GM12874 (cell line): ENCODE results near the gene SPRED1.

Experiments
- TF ChIP-seq, protein P1 (sequence below): IDR thresholded peaks from 2 replicates; pipeline ENCODE4 v1.5.1; 2011; ENCODE audit warnings: low read depth, mild to moderate bottlenecking, control low read depth, low read length, moderate library complexity; ENCODE audit not compliant: insufficient read depth

Gene SPRED1

DNA sequence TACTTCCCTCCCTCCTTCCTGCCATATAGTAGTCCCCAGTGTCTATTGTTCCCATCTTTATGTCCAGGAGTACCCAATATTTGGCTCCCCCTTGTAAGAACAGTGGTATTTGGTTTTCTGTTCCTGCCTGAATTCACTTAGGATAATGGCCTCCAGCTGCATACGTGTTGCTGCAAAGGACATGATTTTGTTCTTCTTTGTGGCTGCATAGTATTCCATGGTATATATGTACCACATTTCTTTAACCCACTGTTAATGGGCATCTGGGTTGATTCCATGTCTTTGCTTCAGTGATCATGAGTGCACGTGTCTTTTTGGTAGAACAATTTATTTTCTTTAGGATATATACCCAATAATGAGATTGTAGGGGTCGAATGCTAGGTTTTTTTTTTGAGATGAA is 19.3 kb downstream of the SPRED1 start:
- TF ChIP-seq, protein P1, sequence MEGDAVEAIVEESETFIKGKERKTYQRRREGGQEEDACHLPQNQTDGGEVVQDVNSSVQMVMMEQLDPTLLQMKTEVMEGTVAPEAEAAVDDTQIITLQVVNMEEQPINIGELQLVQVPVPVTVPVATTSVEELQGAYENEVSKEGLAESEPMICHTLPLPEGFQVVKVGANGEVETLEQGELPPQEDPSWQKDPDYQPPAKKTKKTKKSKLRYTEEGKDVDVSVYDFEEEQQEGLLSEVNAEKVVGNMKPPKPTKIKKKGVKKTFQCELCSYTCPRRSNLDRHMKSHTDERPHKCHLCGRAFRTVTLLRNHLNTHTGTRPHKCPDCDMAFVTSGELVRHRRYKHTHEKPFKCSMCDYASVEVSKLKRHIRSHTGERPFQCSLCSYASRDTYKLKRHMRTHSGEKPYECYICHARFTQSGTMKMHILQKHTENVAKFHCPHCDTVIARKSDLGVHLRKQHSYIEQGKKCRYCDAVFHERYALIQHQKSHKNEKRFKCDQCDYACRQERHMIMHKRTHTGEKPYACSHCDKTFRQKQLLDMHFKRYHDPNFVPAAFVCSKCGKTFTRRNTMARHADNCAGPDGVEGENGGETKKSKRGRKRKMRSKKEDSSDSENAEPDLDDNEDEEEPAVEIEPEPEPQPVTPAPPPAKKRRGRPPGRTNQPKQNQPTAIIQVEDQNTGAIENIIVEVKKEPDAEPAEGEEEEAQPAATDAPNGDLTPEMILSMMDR = no peak

- TF ChIP-seq, protein P1 = no peak
These were observed 21.5 kb downstream of the SPRED1 start for GRCh38 chr15:38274135-38274534.

DNA sequence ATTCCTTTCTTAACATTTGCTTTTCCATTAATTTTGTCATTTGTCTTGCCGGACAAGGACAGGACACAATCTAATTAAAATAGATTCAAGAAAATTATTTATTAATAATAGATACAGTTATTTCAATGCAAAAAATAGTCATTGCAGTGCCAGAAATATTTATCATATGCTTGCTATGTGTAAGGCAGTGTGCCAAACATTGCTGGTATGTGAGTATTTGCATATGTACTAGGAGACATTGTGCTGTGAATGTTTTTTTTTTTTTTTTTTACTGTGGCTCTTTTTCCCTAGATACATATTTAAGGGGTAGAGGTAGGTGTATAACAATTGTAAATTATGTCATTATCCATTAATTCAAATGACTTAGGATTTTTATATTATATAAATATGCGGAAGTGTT is 23.3 kb downstream of the SPRED1 start:
- TF ChIP-seq, protein P1 = no peak

DNA sequence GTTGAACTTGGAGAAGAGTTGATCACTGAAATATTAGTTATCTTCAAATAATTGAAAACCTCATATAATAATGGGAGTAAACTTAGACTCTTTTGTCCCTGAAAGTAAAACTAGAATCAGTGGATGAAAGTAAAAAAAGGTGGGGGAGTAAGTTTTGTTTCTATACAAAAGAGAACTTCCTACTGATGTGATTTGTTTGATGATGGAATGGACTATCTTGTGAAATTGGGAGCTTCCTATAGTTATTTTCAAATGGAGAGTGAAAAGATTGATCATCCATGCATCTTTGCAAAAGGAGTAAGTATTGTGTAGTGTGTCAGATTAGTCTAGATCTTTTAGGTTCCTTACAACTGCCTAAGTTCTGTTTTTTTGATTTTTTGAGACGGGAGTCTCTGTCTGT is 28.4 kb downstream of the SPRED1 start:
- TF ChIP-seq, protein P1 = no peak

GRCh38 chr15:38283010-38283409 is 30.4 kb downstream of the SPRED1 start:
- TF ChIP-seq, protein P1 = no peak

GRCh38 chr15:38285456-38285855 is 32.8 kb downstream of the SPRED1 start:
- TF ChIP-seq, protein P1 = no peak

DNA sequence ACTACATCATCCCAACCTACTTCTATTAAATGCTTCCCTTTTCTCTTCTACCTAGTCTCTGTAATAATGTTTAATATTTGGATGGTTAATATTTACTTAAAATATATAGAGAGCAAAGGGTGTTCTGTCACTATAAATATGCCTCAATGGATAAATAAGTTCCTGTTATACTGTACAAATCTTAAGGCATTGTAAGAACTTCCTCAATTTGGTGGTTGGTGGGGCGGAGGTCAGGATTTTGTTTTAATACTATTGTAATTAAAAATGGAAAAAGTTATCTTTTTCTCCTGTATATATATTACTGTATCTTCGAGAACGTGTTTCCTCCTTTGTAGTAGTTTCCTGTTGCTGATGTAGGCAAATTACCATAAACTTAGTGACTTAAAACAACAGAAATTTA is 41.5 kb downstream of the SPRED1 start:
- TF ChIP-seq, protein P1 = no peak
